Measurements from ENCODE around the gene JAKMIP2.

The JAKMIP2 gene

DNA sequence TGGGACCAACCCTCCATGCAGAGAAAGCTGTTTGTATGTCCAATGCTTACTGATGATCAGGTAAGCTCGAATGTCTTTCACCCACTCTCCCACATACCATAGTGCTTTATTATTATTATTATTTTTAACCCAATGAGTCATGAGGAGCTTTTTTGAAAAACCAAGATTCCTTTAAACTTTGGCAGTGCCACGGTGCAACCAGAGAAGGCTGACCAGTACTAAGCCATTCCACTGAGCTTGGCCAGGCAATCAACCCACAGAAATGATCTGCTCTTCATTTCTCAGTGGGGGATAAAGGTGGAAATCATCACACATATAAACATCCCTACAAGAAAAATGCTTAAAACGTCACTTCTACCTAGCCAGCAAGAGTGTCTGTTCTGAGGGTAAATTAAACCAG is 35.5 kb downstream of the JAKMIP2 start (continued):
- TF ChIP-seq, protein P1, sequence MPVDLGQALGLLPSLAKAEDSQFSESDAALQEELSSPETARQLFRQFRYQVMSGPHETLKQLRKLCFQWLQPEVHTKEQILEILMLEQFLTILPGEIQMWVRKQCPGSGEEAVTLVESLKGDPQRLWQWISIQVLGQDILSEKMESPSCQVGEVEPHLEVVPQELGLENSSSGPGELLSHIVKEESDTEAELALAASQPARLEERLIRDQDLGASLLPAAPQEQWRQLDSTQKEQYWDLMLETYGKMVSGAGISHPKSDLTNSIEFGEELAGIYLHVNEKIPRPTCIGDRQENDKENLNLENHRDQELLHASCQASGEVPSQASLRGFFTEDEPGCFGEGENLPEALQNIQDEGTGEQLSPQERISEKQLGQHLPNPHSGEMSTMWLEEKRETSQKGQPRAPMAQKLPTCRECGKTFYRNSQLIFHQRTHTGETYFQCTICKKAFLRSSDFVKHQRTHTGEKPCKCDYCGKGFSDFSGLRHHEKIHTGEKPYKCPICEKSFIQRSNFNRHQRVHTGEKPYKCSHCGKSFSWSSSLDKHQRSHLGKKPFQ (tag by site-specific recombination; IDR thresholded peaks at IDR 0.05) = no peak
- TF ChIP-seq ZNF311 (tag by site-specific recombination; IDR thresholded peaks at IDR 0.05; ENCODE audit: borderline replicate concordance) = no peak

DNA sequence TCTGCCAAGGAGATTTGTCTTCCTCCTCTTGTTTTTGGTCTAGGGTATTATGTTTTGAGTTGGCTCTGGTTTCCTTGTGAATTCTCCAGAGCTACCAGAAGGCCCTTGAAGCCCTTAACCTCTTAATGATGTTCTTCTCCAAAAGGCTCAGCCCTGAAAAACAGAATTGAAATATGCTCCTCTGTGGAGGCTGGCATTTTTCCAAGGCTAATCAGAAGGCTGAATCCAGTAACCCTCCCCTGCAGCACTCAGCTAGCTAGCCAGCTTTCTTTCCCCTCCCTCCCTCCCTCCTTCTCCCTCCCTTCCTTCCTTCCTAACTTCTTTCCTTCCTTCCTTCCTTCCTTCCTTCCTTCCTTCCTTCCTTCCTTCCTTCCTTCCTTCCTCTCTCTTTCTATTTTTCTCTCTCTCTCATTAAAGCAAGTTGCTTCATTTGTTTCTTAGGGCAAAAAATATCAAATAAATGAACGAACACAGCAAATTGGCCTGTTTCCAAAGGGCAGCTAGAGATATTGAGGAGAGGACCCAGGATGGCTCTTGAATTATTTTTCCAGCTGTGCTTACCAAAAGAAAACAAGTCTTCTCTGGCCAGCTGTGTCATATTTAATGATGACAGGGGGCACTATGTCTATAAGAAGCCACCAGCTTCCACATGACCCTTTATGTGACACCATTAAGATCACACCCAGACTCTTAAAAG is 38.7 kb downstream of the JAKMIP2 start:
- H3K27ac ChIP-seq (ENCODE audit: extremely low read depth, low read depth, low read length) = no peak overlapping the region
- no peak overlapping the region for H3K4me3 ChIP-seq (ENCODE audit: low read depth, low read length)
- CTCF ChIA-PET = no interaction called here
- peaks cover 11% of the 10 kb centered on the region; the same call in 1 of the 2 replicates for H3K4me1 ChIP-seq (ENCODE audit: control insufficient read depth, insufficient read depth, low read length)
- no peaks in the 10 kb centered on the region for H3K36me3 ChIP-seq (ENCODE audit: control insufficient read depth in 2 of 2, insufficient read depth in 1 of 2, low read length in 2 of 2)
- POLR2A ChIA-PET = interaction anchor here (1.0 kb wide), 1 partner anchor 38 kb away, joined by 3 read pairs; no protein-coding TSS in a partner anchor
- no peaks in the 10 kb centered on the region for H3K9me3 ChIP-seq (ENCODE audit: control insufficient read depth, insufficient read depth, low read depth, low read length)
- TF ChIP-seq ZNF433 (tag by site-specific recombination; IDR thresholded peaks at IDR 0.05; ENCODE audit: low read depth) (no peak), REPIN1 (tag by site-specific recombination; IDR thresholded peaks at IDR 0.05; ENCODE audit: low read depth) (no peak), OSR2 (tag by site-specific recombination; IDR thresholded peaks at IDR 0.05) (peak; percentile 24; the same call in 1 of the 2 replicates), TCF7L2 (IDR thresholded peaks at IDR 0.05; ENCODE audit: borderline replicate concordance, low read depth, low read length) (no peak), HOXD13 (CRISPR knock-in tag; IDR thresholded peaks at IDR 0.05; ENCODE audit: borderline replicate concordance) (no peak), ZFP69B (tag by site-specific recombination; IDR thresholded peaks at IDR 0.05) (no peak), ZNF341 (tag by site-specific recombination; IDR thresholded peaks at IDR 0.05; ENCODE audit: low read depth) (0 out of 2 replicates have a peak, but pooled peaks have one; percentile 12), ZNF416 (tag by site-specific recombination; IDR thresholded peaks at IDR 0.05) (no peak), ZNF302 (tag by site-specific recombination; IDR thresholded peaks at IDR 0.05; ENCODE audit: low read depth) (no peak), ZNF223 (tag by site-specific recombination; IDR thresholded peaks at IDR 0.05) (no peak), ZNF561 (tag by site-specific recombination; IDR thresholded peaks at IDR 0.05; ENCODE audit: borderline replicate concordance) (no peak), OVOL3 (tag by site-specific recombination; IDR thresholded peaks at IDR 0.05) (no peak), ZNF549 (tag by site-specific recombination; IDR thresholded peaks at IDR 0.05) (no peak)
- TF ChIP-seq, protein P2, sequence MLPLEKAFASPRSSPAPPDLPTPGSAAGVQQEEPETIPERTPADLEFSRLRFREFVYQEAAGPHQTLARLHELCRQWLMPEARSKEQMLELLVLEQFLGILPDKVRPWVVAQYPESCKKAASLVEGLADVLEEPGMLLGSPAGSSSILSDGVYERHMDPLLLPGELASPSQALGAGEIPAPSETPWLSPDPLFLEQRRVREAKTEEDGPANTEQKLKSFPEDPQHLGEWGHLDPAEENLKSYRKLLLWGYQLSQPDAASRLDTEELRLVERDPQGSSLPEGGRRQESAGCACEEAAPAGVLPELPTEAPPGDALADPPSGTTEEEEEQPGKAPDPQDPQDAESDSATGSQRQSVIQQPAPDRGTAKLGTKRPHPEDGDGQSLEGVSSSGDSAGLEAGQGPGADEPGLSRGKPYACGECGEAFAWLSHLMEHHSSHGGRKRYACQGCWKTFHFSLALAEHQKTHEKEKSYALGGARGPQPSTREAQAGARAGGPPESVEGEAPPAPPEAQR (tag by site-specific recombination; IDR thresholded peaks at IDR 0.05) = no peak
- TF ChIP-seq, protein P3, sequence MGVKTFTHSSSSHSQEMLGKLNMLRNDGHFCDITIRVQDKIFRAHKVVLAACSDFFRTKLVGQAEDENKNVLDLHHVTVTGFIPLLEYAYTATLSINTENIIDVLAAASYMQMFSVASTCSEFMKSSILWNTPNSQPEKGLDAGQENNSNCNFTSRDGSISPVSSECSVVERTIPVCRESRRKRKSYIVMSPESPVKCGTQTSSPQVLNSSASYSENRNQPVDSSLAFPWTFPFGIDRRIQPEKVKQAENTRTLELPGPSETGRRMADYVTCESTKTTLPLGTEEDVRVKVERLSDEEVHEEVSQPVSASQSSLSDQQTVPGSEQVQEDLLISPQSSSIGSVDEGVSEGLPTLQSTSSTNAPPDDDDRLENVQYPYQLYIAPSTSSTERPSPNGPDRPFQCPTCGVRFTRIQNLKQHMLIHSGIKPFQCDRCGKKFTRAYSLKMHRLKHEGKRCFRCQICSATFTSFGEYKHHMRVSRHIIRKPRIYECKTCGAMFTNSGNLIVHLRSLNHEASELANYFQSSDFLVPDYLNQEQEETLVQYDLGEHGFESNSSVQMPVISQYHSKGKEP (tag by site-specific recombination; IDR thresholded peaks at IDR 0.05) = no peak
- TF ChIP-seq, protein P4, sequence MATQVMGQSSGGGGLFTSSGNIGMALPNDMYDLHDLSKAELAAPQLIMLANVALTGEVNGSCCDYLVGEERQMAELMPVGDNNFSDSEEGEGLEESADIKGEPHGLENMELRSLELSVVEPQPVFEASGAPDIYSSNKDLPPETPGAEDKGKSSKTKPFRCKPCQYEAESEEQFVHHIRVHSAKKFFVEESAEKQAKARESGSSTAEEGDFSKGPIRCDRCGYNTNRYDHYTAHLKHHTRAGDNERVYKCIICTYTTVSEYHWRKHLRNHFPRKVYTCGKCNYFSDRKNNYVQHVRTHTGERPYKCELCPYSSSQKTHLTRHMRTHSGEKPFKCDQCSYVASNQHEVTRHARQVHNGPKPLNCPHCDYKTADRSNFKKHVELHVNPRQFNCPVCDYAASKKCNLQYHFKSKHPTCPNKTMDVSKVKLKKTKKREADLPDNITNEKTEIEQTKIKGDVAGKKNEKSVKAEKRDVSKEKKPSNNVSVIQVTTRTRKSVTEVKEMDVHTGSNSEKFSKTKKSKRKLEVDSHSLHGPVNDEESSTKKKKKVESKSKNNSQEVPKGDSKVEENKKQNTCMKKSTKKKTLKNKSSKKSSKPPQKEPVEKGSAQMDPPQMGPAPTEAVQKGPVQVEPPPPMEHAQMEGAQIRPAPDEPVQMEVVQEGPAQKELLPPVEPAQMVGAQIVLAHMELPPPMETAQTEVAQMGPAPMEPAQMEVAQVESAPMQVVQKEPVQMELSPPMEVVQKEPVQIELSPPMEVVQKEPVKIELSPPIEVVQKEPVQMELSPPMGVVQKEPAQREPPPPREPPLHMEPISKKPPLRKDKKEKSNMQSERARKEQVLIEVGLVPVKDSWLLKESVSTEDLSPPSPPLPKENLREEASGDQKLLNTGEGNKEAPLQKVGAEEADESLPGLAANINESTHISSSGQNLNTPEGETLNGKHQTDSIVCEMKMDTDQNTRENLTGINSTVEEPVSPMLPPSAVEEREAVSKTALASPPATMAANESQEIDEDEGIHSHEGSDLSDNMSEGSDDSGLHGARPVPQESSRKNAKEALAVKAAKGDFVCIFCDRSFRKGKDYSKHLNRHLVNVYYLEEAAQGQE (tag by site-specific recombination; IDR thresholded peaks at IDR 0.05) = no peak
- TF ChIP-seq, protein P5, sequence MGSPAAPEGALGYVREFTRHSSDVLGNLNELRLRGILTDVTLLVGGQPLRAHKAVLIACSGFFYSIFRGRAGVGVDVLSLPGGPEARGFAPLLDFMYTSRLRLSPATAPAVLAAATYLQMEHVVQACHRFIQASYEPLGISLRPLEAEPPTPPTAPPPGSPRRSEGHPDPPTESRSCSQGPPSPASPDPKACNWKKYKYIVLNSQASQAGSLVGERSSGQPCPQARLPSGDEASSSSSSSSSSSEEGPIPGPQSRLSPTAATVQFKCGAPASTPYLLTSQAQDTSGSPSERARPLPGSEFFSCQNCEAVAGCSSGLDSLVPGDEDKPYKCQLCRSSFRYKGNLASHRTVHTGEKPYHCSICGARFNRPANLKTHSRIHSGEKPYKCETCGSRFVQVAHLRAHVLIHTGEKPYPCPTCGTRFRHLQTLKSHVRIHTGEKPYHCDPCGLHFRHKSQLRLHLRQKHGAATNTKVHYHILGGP (tag by site-specific recombination; IDR thresholded peaks at IDR 0.05) = no peak
- TF ChIP-seq, protein P6, sequence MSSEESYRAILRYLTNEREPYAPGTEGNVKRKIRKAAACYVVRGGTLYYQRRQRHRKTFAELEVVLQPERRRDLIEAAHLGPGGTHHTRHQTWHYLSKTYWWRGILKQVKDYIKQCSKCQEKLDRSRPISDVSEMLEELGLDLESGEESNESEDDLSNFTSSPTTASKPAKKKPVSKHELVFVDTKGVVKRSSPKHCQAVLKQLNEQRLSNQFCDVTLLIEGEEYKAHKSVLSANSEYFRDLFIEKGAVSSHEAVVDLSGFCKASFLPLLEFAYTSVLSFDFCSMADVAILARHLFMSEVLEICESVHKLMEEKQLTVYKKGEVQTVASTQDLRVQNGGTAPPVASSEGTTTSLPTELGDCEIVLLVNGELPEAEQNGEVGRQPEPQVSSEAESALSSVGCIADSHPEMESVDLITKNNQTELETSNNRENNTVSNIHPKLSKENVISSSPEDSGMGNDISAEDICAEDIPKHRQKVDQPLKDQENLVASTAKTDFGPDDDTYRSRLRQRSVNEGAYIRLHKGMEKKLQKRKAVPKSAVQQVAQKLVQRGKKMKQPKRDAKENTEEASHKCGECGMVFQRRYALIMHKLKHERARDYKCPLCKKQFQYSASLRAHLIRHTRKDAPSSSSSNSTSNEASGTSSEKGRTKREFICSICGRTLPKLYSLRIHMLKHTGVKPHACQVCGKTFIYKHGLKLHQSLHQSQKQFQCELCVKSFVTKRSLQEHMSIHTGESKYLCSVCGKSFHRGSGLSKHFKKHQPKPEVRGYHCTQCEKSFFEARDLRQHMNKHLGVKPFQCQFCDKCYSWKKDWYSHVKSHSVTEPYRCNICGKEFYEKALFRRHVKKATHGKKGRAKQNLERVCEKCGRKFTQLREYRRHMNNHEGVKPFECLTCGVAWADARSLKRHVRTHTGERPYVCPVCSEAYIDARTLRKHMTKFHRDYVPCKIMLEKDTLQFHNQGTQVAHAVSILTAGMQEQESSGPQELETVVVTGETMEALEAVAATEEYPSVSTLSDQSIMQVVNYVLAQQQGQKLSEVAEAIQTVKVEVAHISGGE (tag by site-specific recombination; conservative IDR thresholded peaks at IDR 0.05; ENCODE audit: low read depth) = no peak
- TF ChIP-seq, protein P7, sequence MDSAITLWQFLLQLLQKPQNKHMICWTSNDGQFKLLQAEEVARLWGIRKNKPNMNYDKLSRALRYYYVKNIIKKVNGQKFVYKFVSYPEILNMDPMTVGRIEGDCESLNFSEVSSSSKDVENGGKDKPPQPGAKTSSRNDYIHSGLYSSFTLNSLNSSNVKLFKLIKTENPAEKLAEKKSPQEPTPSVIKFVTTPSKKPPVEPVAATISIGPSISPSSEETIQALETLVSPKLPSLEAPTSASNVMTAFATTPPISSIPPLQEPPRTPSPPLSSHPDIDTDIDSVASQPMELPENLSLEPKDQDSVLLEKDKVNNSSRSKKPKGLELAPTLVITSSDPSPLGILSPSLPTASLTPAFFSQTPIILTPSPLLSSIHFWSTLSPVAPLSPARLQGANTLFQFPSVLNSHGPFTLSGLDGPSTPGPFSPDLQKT (IDR thresholded peaks at IDR 0.05; ENCODE audit: borderline replicate concordance, low read depth, low read length) = no peak
